Measurements from ENCODE around the gene NPHS1.
"Not testable (repeated sequence)": the region's sequence is repeated elsewhere in the genome, so short reads cannot be mapped to it uniquely, and the experiment has no call there.

Gene NPHS1

GRCh38 chr19:35879068-35879467, 26.8 kb upstream of the NPHS1 start:
- no peak overlapping the region for H3K4me3 ChIP-seq (ENCODE audit: low read depth, low read length)
- TF ChIP-seq CTCF (IDR thresholded peaks at IDR 0.05; ENCODE audit: low read depth, low read length), result no peak
- in situ Hi-C loops (cut with HindIII; ENCODE audit: low sequenced_read_pairs), result no loop called here
- DNase-seq (ENCODE audit: low read depth, low spot score), result no peak

GRCh38 chr19:35874392-35874930, 22.2 kb upstream of the NPHS1 start:
- DNase-seq (ENCODE audit: low read depth, low spot score), result no peak
- no peak overlapping the region for H3K4me3 ChIP-seq (ENCODE audit: low read depth, low read length)
- no peak for TF ChIP-seq CTCF (IDR thresholded peaks at IDR 0.05; ENCODE audit: low read depth, low read length)
- in situ Hi-C loops (cut with HindIII; ENCODE audit: low sequenced_read_pairs), result no loop called here

- no peak overlapping the region for H3K4me3 ChIP-seq (ENCODE audit: low read depth, low read length)
- in situ Hi-C loops (cut with HindIII; ENCODE audit: low sequenced_read_pairs), result no loop called here
- DNase-seq (ENCODE audit: low read depth, low spot score), result no peak
- TF ChIP-seq CTCF (IDR thresholded peaks at IDR 0.05; ENCODE audit: low read depth, low read length), result no peak
Observed at GRCh38 chr19:35872180-35872579, 19.9 kb upstream of the NPHS1 start.

- DNase-seq (ENCODE audit: low read depth, low spot score), result no peak
- in situ Hi-C loops (cut with HindIII; ENCODE audit: low sequenced_read_pairs), result no loop called here
- no peak for TF ChIP-seq CTCF (IDR thresholded peaks at IDR 0.05; ENCODE audit: low read depth, low read length)
Observed at GRCh38 chr19:35871611-35872010, 19.3 kb upstream of the NPHS1 start.

GRCh38 chr19:35870798-35871197, 18.5 kb upstream of the NPHS1 start:
- DNase-seq (ENCODE audit: low read depth, low spot score), result no peak
- H3K4me3 ChIP-seq (ENCODE audit: low read depth, low read length), result no peak overlapping the region
- in situ Hi-C loops (cut with HindIII; ENCODE audit: low sequenced_read_pairs), result no loop called here
- no peak for TF ChIP-seq CTCF (IDR thresholded peaks at IDR 0.05; ENCODE audit: low read depth, low read length)

More at GRCh38 chr19:35871611-35872010, 19.3 kb upstream of the NPHS1 start:
- H3K4me3 ChIP-seq (ENCODE audit: low read depth, low read length), result no peak overlapping the region

- H3K4me3 ChIP-seq (ENCODE audit: low read depth, low read length); DNase-seq (ENCODE audit: low read depth, low spot score); in situ Hi-C loops (cut with HindIII; ENCODE audit: low sequenced_read_pairs): not testable (repeated sequence)
Observed at GRCh38 chr19:35870124-35870736, 17.9 kb upstream of the NPHS1 start.

- DNase-seq (ENCODE audit: low read depth, low spot score), result peak; percentile 72
- H3K4me3 ChIP-seq (ENCODE audit: low read depth, low read length), result peak overlapping the region; percentile 7
Observed at GRCh38 chr19:35869327-35870123, 17.2 kb upstream of the NPHS1 start.

More at GRCh38 chr19:35869327-35870123, 17.2 kb upstream of the NPHS1 start:
- no peak for TF ChIP-seq CTCF (IDR thresholded peaks at IDR 0.05; ENCODE audit: low read depth, low read length)
- in situ Hi-C loops (cut with HindIII; ENCODE audit: low sequenced_read_pairs), result no loop called here
